ENCODE results near the gene CCDC7.

DNA sequence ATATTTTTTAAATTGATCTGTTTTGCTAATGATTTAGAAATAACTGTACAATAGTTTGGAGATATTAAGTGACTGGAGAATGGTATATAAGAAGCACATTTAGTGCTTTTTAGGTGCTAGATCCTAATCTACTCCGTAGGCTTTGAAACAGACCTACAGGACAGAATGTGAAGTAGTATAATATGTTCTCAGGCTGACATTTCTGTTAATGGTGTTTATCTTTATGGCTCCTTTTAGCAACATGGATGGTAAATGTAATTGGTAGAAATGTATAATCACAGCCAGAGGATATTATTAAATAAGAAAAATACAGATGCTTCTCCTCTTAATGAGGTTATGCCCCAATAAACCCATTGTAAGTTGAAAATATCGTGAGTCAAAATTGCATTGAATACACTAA lies 30.6 kb upstream of the CCDC7 start:
- TF ChIP-seq, protein P1, sequence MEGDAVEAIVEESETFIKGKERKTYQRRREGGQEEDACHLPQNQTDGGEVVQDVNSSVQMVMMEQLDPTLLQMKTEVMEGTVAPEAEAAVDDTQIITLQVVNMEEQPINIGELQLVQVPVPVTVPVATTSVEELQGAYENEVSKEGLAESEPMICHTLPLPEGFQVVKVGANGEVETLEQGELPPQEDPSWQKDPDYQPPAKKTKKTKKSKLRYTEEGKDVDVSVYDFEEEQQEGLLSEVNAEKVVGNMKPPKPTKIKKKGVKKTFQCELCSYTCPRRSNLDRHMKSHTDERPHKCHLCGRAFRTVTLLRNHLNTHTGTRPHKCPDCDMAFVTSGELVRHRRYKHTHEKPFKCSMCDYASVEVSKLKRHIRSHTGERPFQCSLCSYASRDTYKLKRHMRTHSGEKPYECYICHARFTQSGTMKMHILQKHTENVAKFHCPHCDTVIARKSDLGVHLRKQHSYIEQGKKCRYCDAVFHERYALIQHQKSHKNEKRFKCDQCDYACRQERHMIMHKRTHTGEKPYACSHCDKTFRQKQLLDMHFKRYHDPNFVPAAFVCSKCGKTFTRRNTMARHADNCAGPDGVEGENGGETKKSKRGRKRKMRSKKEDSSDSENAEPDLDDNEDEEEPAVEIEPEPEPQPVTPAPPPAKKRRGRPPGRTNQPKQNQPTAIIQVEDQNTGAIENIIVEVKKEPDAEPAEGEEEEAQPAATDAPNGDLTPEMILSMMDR (IDR thresholded peaks at IDR 0.05; ENCODE audit: poor library complexity), result no peak
- TF ChIP-seq EZH2 (IDR thresholded peaks at IDR 0.05; ENCODE audit: borderline replicate concordance), result no peak
